Keratinocyte (primary cell): ENCODE results near the gene EDN2. TPM values are rescaled to one million over a fixed set of nuclear protein-coding genes. Genes with fewer than 3 reads are reported as not detected.

Experiments
- DNase-seq: peaks from one replicate; pipeline ENCODE4 v3.0.0-alpha.2; 2011; ENCODE audit warnings: low read depth, missing footprints, low spot score
- FAIRE-seq: peaks from 2 replicates; lab custom pipeline; 2011; peaks lifted over from hg19 to GRCh38; lab: Jason Lieb, UNC
- H2AFZ ChIP-seq: 2 replicates; pipeline ENCODE4 v1.6.0; 2012; ENCODE audit warnings: low read length, control low read depth, inconsistent platforms; ENCODE audit not compliant: control insufficient read depth
- H3K27ac ChIP-seq: 2 replicates; pipeline ENCODE4 v1.5.1; 2011; ENCODE audit warnings: low read length; ENCODE audit not compliant: control insufficient read depth, insufficient read depth
- H3K27me3 ChIP-seq: 3 replicates; pipeline ENCODE4 v1.6.0; 2011; ENCODE audit warnings: low read length; ENCODE audit not compliant: control insufficient read depth, insufficient read depth; ENCODE audit errors: extremely low read depth
- H3K36me3 ChIP-seq, 2 experiments: 2 replicates in 1 of 2; 3 replicates in 1 of 2; pipeline ENCODE4 v1.5.1; 2011; ENCODE audit warnings: low read length in 2 of 2, mild to moderate bottlenecking in 1 of 2; ENCODE audit not compliant: control insufficient read depth in 2 of 2, insufficient read depth in 2 of 2; ENCODE audit errors: extremely low read depth in 1 of 2
- H3K4me1 ChIP-seq: 3 replicates; pipeline ENCODE4 v1.5.1; 2011; ENCODE audit warnings: low read length; ENCODE audit not compliant: control insufficient read depth, insufficient read depth; ENCODE audit errors: extremely low read depth
- H3K4me2 ChIP-seq: 3 replicates; pipeline ENCODE4 v1.6.0; 2011; ENCODE audit warnings: low read depth, low read length; ENCODE audit not compliant: control insufficient read depth, insufficient read depth; ENCODE audit errors: extremely low read depth
- H3K4me3 ChIP-seq, 3 experiments: fragments of 200-600 bp in 1 of 3; sonication (generic) in 1 of 3; 2 replicates in 2 of 3; 3 replicates in 1 of 3; pipeline ENCODE4 v1.5.1; 2011 to 2016; ENCODE audit warnings: low read length in 3 of 3, mild to moderate bottlenecking in 3 of 3, control low read depth in 2 of 3, inconsistent platforms in 1 of 3, low read depth in 1 of 3, mixed read lengths in 1 of 3, mixed run types in 1 of 3, moderate library complexity in 1 of 3; ENCODE audit not compliant: control insufficient read depth in 2 of 3, insufficient read depth in 2 of 3; ENCODE audit errors: extremely low read depth in 1 of 3
- H3K79me2 ChIP-seq: 2 replicates; pipeline ENCODE4 v1.6.0; 2012; ENCODE audit warnings: low read length; ENCODE audit not compliant: control insufficient read depth, insufficient read depth
- H3K9ac ChIP-seq: 3 replicates; pipeline ENCODE4 v1.6.0; 2011; ENCODE audit warnings: low read length; ENCODE audit not compliant: control insufficient read depth, insufficient read depth; ENCODE audit errors: extremely low read depth
- H3K9me1 ChIP-seq: 3 replicates; pipeline ENCODE4 v1.6.0; 2011; ENCODE audit warnings: low read length; ENCODE audit not compliant: control insufficient read depth, insufficient read depth; ENCODE audit errors: extremely low read depth
- H3K9me3 ChIP-seq: 2 replicates; pipeline ENCODE4 v1.5.1; 2012; ENCODE audit warnings: low read depth, low read length; ENCODE audit not compliant: control insufficient read depth
- H4K20me1 ChIP-seq: 3 replicates; pipeline ENCODE4 v1.6.0; 2011; ENCODE audit warnings: low read length; ENCODE audit not compliant: control insufficient read depth, insufficient read depth; ENCODE audit errors: extremely low read depth
- CTCF ChIP-seq, 3 experiments: IDR thresholded peaks in 1 of 3; conservative IDR thresholded peaks in 1 of 3; optimal IDR thresholded peaks in 1 of 3; 2 replicates in 2 of 3; 3 replicates in 1 of 3; pipeline versions ENCODE3 to v1.5.1; 2011; ENCODE audit warnings: low read length in 3 of 3, mild to moderate bottlenecking in 3 of 3, moderate library complexity in 2 of 3, control low read depth in 1 of 3, inconsistent platforms in 1 of 3; ENCODE audit not compliant: insufficient read depth in 2 of 3; ENCODE audit errors: extremely low read depth in 1 of 3
- EZH2 ChIP-seq: IDR thresholded peaks from one replicate; pipeline ENCODE4 v1.6.1; 2012; ENCODE audit warnings: inconsistent platforms, mild to moderate bottlenecking, low read length, moderate library complexity
- dilution Hi-C: fragments of 300-500 bp; cut with MboI; formaldehyde crosslinking; loops from one replicate; pipeline ENCODE4 v1.7.0; 2020; ENCODE audit warnings: low sequenced_read_pairs; ENCODE audit not compliant: extremely low pct_ligation_motif_present
- polyA plus RNA-seq, 5 experiments: library from polyadenylated mRNA; depleted of rRNA in 3 of 5; stranded (reverse) in 3 of 5; stranded (forward) in 1 of 5; unstranded in 1 of 5; fragments of >200 nt; gene quantifications; 1 replicate in 1 of 5; 2 replicates in 3 of 5; 3 replicates in 1 of 5; pipeline versions ENCODE4 v1.2.1 to v1.2.3, GENCODE V29; 2011 to 2012; ENCODE audit warnings: missing spikeins in 2 of 5, low read depth in 1 of 5, low replicate concordance in 1 of 5

EDN2 gene
- polyA plus RNA-seq, 1 donor (not counting 4 experiments of a cell fraction or from before 2014, with no cell fraction given), result 0.34 TPM

GRCh38 chr1:41511239-41511540 lies 26.7 kb upstream of the EDN2 start:
- FAIRE-seq, result no peak

DNA sequence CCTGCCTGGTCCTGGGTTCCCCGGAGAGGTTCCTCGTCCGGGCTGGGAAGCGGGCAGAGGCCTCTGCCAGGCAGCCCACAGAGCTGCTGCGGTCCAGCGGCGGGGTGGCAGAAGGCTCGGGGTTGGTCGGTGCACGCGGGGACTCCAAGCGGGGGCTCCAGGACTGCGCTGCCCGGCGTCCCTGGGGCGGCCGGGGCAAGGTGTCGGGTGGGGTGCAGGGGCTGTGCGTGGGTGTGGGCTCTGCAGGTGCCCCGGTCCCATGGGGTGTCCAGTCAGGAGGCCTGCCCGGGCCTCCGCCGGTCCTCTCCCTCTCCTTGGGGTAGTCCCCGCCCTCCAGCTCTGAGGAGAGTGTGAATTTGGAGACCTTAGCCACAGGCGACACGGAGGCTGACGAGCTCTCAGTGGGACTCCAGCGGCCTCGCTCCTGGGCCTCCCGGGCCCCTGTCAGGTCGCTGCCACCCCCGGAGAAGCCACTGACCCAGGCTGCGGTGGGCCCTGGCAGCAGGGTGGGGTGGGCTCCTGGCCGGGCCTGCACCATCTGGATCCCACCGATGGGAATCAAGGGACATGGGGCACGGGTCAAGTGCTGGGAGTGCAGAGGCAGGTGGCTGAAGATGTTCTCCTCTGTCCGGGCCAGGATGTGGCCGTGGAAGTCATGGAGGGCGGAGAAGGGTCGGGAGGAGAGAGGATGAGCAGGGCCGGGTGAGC lies 26.2 kb upstream of the EDN2 start:
- H3K9me3 ChIP-seq, result no peaks in the 10 kb centered on the region
- H2AFZ ChIP-seq, result no peak overlapping the region
- no peaks in the 10 kb centered on the region for H3K36me3 ChIP-seq
- H3K4me3 ChIP-seq, result no peak overlapping the region
- H4K20me1 ChIP-seq, result no peaks in the 10 kb centered on the region
- no peak for FAIRE-seq
- no peaks in the 10 kb centered on the region for H3K79me2 ChIP-seq
- no peaks in the 10 kb centered on the region for H3K27me3 ChIP-seq
- TF ChIP-seq CTCF (optimal IDR thresholded peaks at IDR 0.05 in 1 of 3, IDR thresholded peaks at IDR 0.05 in 1 of 3, conservative IDR thresholded peaks at IDR 0.05 in 1 of 3; ENCODE audit: extremely low read depth in 1 of 3, insufficient read depth in 2 of 3, low read length in 3 of 3), result no peak
- no peak for TF ChIP-seq EZH2
- peaks cover 2% of the 10 kb centered on the region for H3K4me1 ChIP-seq
- H3K9ac ChIP-seq, result no peak overlapping the region
- no peak overlapping the region for H3K4me2 ChIP-seq
- DNase-seq, result no peak
- H3K27ac ChIP-seq, result no peak overlapping the region
- dilution Hi-C loops, result no loop called here
- H3K9me1 ChIP-seq, result no peaks in the 10 kb centered on the region

More at GRCh38 chr1:41511239-41511540, 26.7 kb upstream of the EDN2 start:
- dilution Hi-C loops, result no loop called here
- Histone ChIP-seq H2AFZ (no peak overlapping the region), H3K27ac (no peak overlapping the region), H4K20me1 (no peaks in the 10 kb centered on the region), H3K4me2 (no peak overlapping the region), H3K4me3 (no peak overlapping the region), H3K4me1 (peaks cover 5% of the 10 kb centered on the region), H3K27me3 (no peaks in the 10 kb centered on the region), H3K9me3 (no peaks in the 10 kb centered on the region), H3K9ac (no peak overlapping the region), H3K9me1 (no peaks in the 10 kb centered on the region), H3K79me2 (no peaks in the 10 kb centered on the region), H3K36me3 (no peaks in the 10 kb centered on the region)
- TF ChIP-seq CTCF (optimal IDR thresholded peaks at IDR 0.05 in 1 of 3, IDR thresholded peaks at IDR 0.05 in 1 of 3, conservative IDR thresholded peaks at IDR 0.05 in 1 of 3; ENCODE audit: extremely low read depth in 1 of 3, insufficient read depth in 2 of 3, low read length in 3 of 3), result no peak
- no peak for TF ChIP-seq EZH2
- no peak for DNase-seq
